Osteoblast (primary cell): ENCODE measurements around the gene SLC15A1. TPM values are rescaled to one million over a fixed set of nuclear protein-coding genes. Genes with fewer than 3 reads are reported as not detected.
"Not testable (repeated sequence)": the region's sequence is repeated elsewhere in the genome, so short reads cannot be mapped to it uniquely, and the experiment has no call there.

Source experiments
- DNase-seq: peaks from one replicate; pipeline ENCODE4 v3.0.0; 2011; ENCODE audit warnings: low spot score, mixed read lengths; ENCODE audit not compliant: insufficient read length; ENCODE audit errors: missing footprints
- H2AFZ ChIP-seq: 2 replicates; pipeline ENCODE4 v1.6.0; 2011; ENCODE audit warnings: mild to moderate bottlenecking, low read length
- H3K27ac ChIP-seq: 2 replicates; pipeline ENCODE4 v1.5.1; 2011; ENCODE audit warnings: mild to moderate bottlenecking, low read depth, low read length, moderate library complexity
- H3K27me3 ChIP-seq: 2 replicates; pipeline ENCODE4 v1.6.0; 2012; ENCODE audit warnings: mild to moderate bottlenecking, control low read depth, inconsistent platforms, low read length, moderate library complexity; ENCODE audit not compliant: insufficient read depth
- H3K36me3 ChIP-seq: 2 replicates; pipeline ENCODE4 v1.5.1; 2011; ENCODE audit warnings: mild to moderate bottlenecking, low read length, control low read depth, moderate library complexity; ENCODE audit not compliant: insufficient read depth
- H3K4me1 ChIP-seq: 2 replicates; pipeline ENCODE4 v1.5.1; 2011; ENCODE audit warnings: mild to moderate bottlenecking, low read length, control low read depth, moderate library complexity; ENCODE audit not compliant: insufficient read depth
- H3K4me2 ChIP-seq: 2 replicates; pipeline ENCODE4 v1.6.0; 2011; ENCODE audit warnings: mild to moderate bottlenecking, low read length; ENCODE audit not compliant: insufficient read depth
- H3K4me3 ChIP-seq: fragments of 200-600 bp; sonication (generic); 3 replicates; pipeline ENCODE4 v1.5.1; 2012; ENCODE audit warnings: mild to moderate bottlenecking, low read length, inconsistent platforms; ENCODE audit not compliant: insufficient read depth
- H3K79me2 ChIP-seq: 2 replicates; pipeline ENCODE4 v1.6.0; 2012; ENCODE audit warnings: mild to moderate bottlenecking, low read length, control low read depth, inconsistent platforms; ENCODE audit not compliant: insufficient read depth
- H3K9me3 ChIP-seq: 2 replicates; pipeline ENCODE4 v1.5.1; 2011; ENCODE audit warnings: low read depth, low read length, control low read depth
- H4K20me1 ChIP-seq: 2 replicates; pipeline ENCODE4 v1.6.0; 2012; ENCODE audit warnings: mild to moderate bottlenecking, low read length, control low read depth; ENCODE audit not compliant: insufficient read depth
- small RNA-seq: library from RNA; depleted of rRNA; stranded (forward); fragments of <200 nt; gene quantifications from one replicate; pipeline ENCODE3, GENCODE V24; 2012
- total RNA-seq: library from RNA; depleted of rRNA; stranded (reverse); fragments of >200 nt; gene quantifications from 2 replicates; pipeline ENCODE4 v1.2.3, GENCODE V29; 2012
- TF ChIP-seq, protein P1 (sequence below): IDR thresholded peaks from 2 replicates; pipeline ENCODE4 v1.5.1; 2011; ENCODE audit warnings: mild to moderate bottlenecking, low read depth, low read length, moderate library complexity; ENCODE audit errors: extremely low read depth

Gene SLC15A1
- total RNA-seq, 1 donor = not detected

DNA sequence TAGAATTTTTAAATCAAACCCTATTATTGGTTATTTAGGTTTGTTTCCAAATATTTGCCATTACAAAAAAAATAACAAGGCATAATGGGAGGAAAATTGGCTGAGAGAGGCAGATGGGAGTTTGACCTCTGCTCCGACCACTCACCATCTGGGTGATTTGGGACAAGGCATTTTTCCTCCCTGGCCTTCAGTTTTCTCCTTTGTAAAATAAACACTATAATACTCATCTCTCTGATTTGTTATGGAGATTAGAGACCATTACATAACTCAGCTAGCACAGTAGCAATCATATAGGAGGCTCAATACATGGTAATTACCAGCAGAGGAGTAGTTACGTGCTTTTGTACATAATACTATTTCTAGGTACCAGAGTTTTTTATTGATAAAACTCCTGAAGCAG is 105.4 kb downstream of the SLC15A1 start:
- Histone ChIP-seq H3K27me3 (no peaks in the 10 kb centered on the region), H3K4me3 (no peak overlapping the region), H3K27ac (no peak overlapping the region), H3K9me3 (no peaks in the 10 kb centered on the region), H3K4me2 (no peak overlapping the region), H3K79me2 (no peaks in the 10 kb centered on the region), H3K4me1 (no peaks in the 10 kb centered on the region), H4K20me1 (no peaks in the 10 kb centered on the region), H3K36me3 (no peaks in the 10 kb centered on the region), H2AFZ (no peak overlapping the region)
- TF ChIP-seq, protein P1, sequence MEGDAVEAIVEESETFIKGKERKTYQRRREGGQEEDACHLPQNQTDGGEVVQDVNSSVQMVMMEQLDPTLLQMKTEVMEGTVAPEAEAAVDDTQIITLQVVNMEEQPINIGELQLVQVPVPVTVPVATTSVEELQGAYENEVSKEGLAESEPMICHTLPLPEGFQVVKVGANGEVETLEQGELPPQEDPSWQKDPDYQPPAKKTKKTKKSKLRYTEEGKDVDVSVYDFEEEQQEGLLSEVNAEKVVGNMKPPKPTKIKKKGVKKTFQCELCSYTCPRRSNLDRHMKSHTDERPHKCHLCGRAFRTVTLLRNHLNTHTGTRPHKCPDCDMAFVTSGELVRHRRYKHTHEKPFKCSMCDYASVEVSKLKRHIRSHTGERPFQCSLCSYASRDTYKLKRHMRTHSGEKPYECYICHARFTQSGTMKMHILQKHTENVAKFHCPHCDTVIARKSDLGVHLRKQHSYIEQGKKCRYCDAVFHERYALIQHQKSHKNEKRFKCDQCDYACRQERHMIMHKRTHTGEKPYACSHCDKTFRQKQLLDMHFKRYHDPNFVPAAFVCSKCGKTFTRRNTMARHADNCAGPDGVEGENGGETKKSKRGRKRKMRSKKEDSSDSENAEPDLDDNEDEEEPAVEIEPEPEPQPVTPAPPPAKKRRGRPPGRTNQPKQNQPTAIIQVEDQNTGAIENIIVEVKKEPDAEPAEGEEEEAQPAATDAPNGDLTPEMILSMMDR = no peak
- DNase-seq = no peak

DNA sequence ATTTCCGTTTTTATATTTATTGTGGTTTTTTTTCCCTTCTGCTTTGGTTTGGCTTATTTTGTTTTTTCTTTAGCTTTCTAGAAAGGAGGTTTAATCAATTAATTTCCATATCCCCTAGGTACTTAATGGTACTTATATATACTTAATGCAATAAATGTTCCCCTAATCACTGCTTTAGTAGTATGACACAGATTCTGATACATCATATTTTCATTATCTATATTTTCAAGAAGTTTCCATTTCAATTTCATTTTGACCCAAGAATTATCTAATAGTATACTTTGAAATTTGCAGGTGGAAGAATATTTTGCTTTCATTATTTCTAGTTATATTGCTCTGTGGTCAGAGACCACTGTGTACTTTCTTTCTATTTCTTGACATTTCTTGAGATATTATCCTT is 109.0 kb downstream of the SLC15A1 start:
- Histone ChIP-seq H4K20me1 (no peaks in the 10 kb centered on the region), H3K4me1 (no peaks in the 10 kb centered on the region), H3K27me3 (no peaks in the 10 kb centered on the region), H3K36me3 (no peaks in the 10 kb centered on the region), H3K27ac (no peak overlapping the region), H3K4me2 (no peak overlapping the region), H2AFZ (no peak overlapping the region), H3K9me3 (no peaks in the 10 kb centered on the region), H3K4me3 (no peak overlapping the region), H3K79me2 (no peaks in the 10 kb centered on the region)
- no peak for DNase-seq
- TF ChIP-seq, protein P1 = no peak

DNA sequence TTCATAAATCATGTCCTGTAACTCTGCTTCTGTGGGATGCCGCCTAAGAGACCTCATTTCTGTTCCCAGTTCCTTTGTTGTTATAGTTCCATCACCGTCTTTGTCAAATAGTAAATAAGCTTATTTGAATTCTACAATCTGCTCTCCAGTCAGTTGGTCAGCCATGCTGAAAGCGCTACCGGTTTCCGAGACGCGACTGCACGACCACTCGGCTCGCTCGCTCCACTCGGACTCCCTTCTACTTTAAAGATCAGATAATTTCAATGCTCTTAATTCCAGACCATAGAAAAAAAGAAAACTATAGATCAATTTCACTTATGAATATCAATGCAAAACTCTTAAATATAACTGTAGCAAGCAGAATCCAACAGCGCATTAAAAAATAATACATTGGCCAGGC is 111.4 kb downstream of the SLC15A1 start:
- Histone ChIP-seq H3K27me3 (no peaks in the 10 kb centered on the region), H4K20me1 (no peaks in the 10 kb centered on the region), H3K4me2 (no peak overlapping the region), H3K36me3 (no peaks in the 10 kb centered on the region), H3K9me3 (no peaks in the 10 kb centered on the region), H3K79me2 (no peaks in the 10 kb centered on the region), H3K4me1 (no peaks in the 10 kb centered on the region), H2AFZ (no peak overlapping the region), H3K27ac (no peak overlapping the region), H3K4me3 (no peak overlapping the region)
- DNase-seq = no peak
- TF ChIP-seq, protein P1 = no peak

DNA sequence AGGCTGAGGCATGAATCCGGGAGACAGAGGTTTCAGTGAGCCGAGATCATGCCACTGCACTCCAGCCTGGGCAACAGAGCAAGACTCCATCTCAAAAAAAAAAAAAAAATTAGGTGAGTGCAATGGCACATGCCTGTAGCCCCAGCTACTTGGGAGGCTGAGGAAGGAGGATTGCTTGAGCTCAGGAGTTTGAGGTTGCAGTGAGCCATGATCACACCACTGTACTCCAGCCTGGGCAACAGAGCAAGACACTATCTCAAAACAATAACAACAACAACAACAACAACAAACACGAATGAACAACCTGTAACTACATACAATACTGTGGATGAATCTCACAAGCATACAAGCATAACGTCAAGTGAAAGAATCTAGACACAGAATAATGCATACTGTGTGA is 112.7 kb downstream of the SLC15A1 start:
- not testable (repeated sequence) for H4K20me1 ChIP-seq, H3K4me2 ChIP-seq, H3K4me3 ChIP-seq, H3K27ac ChIP-seq, H3K9me3 ChIP-seq, H3K36me3 ChIP-seq, H2AFZ ChIP-seq, H3K79me2 ChIP-seq, H3K4me1 ChIP-seq, DNase-seq, H3K27me3 ChIP-seq

DNA sequence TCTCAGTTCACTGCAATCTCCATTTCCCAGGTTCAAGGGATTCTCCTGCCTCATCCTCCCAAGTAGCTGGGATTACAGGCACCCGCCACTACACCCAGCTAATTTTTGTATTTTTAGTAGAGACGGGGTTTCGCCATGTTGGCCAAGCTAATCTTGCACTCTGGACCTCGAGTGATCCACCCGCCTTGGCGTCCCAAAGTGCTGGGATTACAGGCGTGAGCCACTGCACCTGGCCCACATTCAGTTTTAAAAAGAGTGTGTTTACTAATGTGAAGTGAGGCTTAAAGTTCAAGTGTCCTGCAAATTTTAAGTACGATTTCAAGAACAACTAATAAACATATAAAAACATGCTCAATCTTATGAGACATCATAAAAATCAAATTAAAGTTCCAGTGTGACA is 114.1 kb downstream of the SLC15A1 start:
- not testable (repeated sequence) for H3K27ac ChIP-seq, DNase-seq, H3K79me2 ChIP-seq, H3K27me3 ChIP-seq, H2AFZ ChIP-seq, H3K4me3 ChIP-seq, H3K36me3 ChIP-seq, H4K20me1 ChIP-seq, H3K4me1 ChIP-seq, H3K4me2 ChIP-seq, H3K9me3 ChIP-seq

Small RNAs within 50 kb of the gene (small RNA-seq; reads per million reads assigned to genes)
- not detected for gene RN7SL60P

Other genes with a start within 250 kb of the SLC15A1 start
- 82.2 and 83.4 TPM in 2 replicates for gene STK24, start 175.6 kb downstream of the SLC15A1 start, total RNA-seq
- 29.8 and 44.5 TPM in 2 replicates for gene DOCK9, start 225.4 kb upstream of the SLC15A1 start, total RNA-seq